ENCODE results near the gene OASL.

OASL gene

GRCh38 chr12:120988658-120989057 is 50.4 kb downstream of the OASL start:
- DNase-seq, result no peak

GRCh38 chr12:120988234-120988633 is 50.8 kb downstream of the OASL start:
- no peak for DNase-seq

GRCh38 chr12:120984351-120984898 is 54.6 kb downstream of the OASL start:
- no peak for DNase-seq

GRCh38 chr12:120983759-120984158 is 55.3 kb downstream of the OASL start:
- DNase-seq, result no peak

- no peak for DNase-seq
These were observed 56.4 kb downstream of the OASL start for GRCh38 chr12:120982659-120983058.

GRCh38 chr12:120981407-120981941 is 57.6 kb downstream of the OASL start:
- no peak for DNase-seq

GRCh38 chr12:120980800-120981368 is 58.2 kb downstream of the OASL start:
- no peak for DNase-seq

- DNase-seq, result no peak
These were observed 59.0 kb downstream of the OASL start for GRCh38 chr12:120979862-120980696.

- no peak for DNase-seq
These were observed 59.7 kb downstream of the OASL start for GRCh38 chr12:120979220-120979861.

GRCh38 chr12:120978296-120979219 is 60.5 kb downstream of the OASL start, which contains the start of gene HNF1A:
Gene HNF1A, plus strand, starts transcription at chr12:120978543. Its CDS starts 226 bp downstream, at chr12:120978769.
- DNase-seq, result no peak

GRCh38 chr12:120977531-120978295 is 61.3 kb downstream of the OASL start:
- no peak for DNase-seq

- DNase-seq, result no peak
These were observed 66.0 kb downstream of the OASL start for GRCh38 chr12:120972870-120973543.

- DNase-seq, result no peak
These were observed 67.5 kb downstream of the OASL start for GRCh38 chr12:120971299-120972180.

GRCh38 chr12:120970310-120970709 is 68.7 kb downstream of the OASL start:
- no peak for DNase-seq

Data from NCI-H1092 (cell line).